NCI-H2081 treated with DMSO at 0.1 percent for 48 hours (cell line): ENCODE results near the gene FBXL17.

Experiments used
- DNase-seq: peaks from one replicate; lab custom pipeline; 2025; lab: John Stamatoyannopoulos, UW

Gene FBXL17

GRCh38 chr5:108149369-108149768 lies 232.5 kb downstream of the FBXL17 start:
- DNase-seq, result no peak

GRCh38 chr5:108148715-108149139 lies 233.2 kb downstream of the FBXL17 start:
- no peak for DNase-seq

GRCh38 chr5:108146222-108146621 lies 235.7 kb downstream of the FBXL17 start:
- no peak for DNase-seq

GRCh38 chr5:108145351-108145750 lies 236.5 kb downstream of the FBXL17 start:
- DNase-seq, result no peak

- DNase-seq, result no peak
Measured at GRCh38 chr5:108144332-108144731, 237.6 kb downstream of the FBXL17 start.

- DNase-seq, result no peak
Measured at GRCh38 chr5:108143581-108143980, 238.3 kb downstream of the FBXL17 start.

- DNase-seq, result no peak
Measured at GRCh38 chr5:108141676-108142075, 240.2 kb downstream of the FBXL17 start.

- DNase-seq, result no peak
Measured at GRCh38 chr5:108136493-108136892, 245.4 kb downstream of the FBXL17 start.

- no peak for DNase-seq
Measured at GRCh38 chr5:108129129-108129528, 252.8 kb downstream of the FBXL17 start.

GRCh38 chr5:108125771-108126511 lies 256.0 kb downstream of the FBXL17 start:
- no peak for DNase-seq

- no peak for DNase-seq
Measured at GRCh38 chr5:108124596-108124995, 257.3 kb downstream of the FBXL17 start.

- DNase-seq, result no peak
Measured at GRCh38 chr5:108122702-108123101, 259.2 kb downstream of the FBXL17 start.

GRCh38 chr5:108118813-108119514 lies 262.9 kb downstream of the FBXL17 start:
- DNase-seq, result no peak

GRCh38 chr5:108115673-108116072 lies 266.2 kb downstream of the FBXL17 start:
- DNase-seq, result no peak

GRCh38 chr5:108113950-108114349 lies 267.9 kb downstream of the FBXL17 start:
- no peak for DNase-seq

- no peak for DNase-seq
Measured at GRCh38 chr5:108111736-108112135, 270.2 kb downstream of the FBXL17 start.

- DNase-seq, result no peak
Measured at GRCh38 chr5:108109059-108109458, 272.8 kb downstream of the FBXL17 start.

- DNase-seq, result no peak
Measured at GRCh38 chr5:108104448-108104847, 277.4 kb downstream of the FBXL17 start.

- no peak for DNase-seq
Measured at GRCh38 chr5:108102463-108102862, 279.4 kb downstream of the FBXL17 start.

- no peak for DNase-seq
Measured at GRCh38 chr5:108101821-108102220, 280.1 kb downstream of the FBXL17 start.

- DNase-seq, result no peak
Measured at GRCh38 chr5:108101130-108101529, 280.8 kb downstream of the FBXL17 start.

GRCh38 chr5:108094800-108095199 lies 287.1 kb downstream of the FBXL17 start:
- no peak for DNase-seq

- no peak for DNase-seq
Measured at GRCh38 chr5:108093186-108093585, 288.7 kb downstream of the FBXL17 start.

- DNase-seq, result no peak
Measured at GRCh38 chr5:108090946-108091345, 291.0 kb downstream of the FBXL17 start.
